Measurements from ENCODE around the gene ANO1. TPM values are rescaled to one million over a fixed set of nuclear protein-coding genes. Genes with fewer than 3 reads are reported as not detected.

Gene ANO1
- total and polyA plus RNA-seq, 2 of the 8 experiments (the other 6 are each of a cell fraction or from before 2014, with no cell fraction given) = 4.7 to 5.0 TPM

GRCh38 chr11:70090961-70091381, 12.9 kb downstream of the ANO1 start:
- Histone ChIP-seq H3K9me3 (ENCODE audit: insufficient read depth in 2 of 2, low read depth in 1 of 2, low read length in 1 of 2) (no peaks in the 10 kb centered on the region), H2BK5ac (ENCODE audit: low read depth, low read length) (no peak overlapping the region), H4K20me1 (replicated peaks in 1 of 2; ENCODE audit: control insufficient read depth in 1 of 2, insufficient read depth in 2 of 2, low read length in 2 of 2) (no peaks in the 10 kb centered on the region), H2AFZ (ENCODE audit: low read length) (no peak overlapping the region), H3K79me2 (ENCODE audit: control insufficient read depth in 1 of 2, insufficient read depth in 2 of 2, low read length in 2 of 2) (no peaks in the 10 kb centered on the region), H3K14ac (ENCODE audit: insufficient read length) (no peak overlapping the region), H3K4ac (replicated peaks; ENCODE audit: insufficient read length, low read depth, low read length) (no peak overlapping the region), H3K9ac (replicated peaks in 1 of 4; ENCODE audit: extremely low read depth in 1 of 4, low read depth in 3 of 4, low read length in 3 of 4) (no peak overlapping the region), H3K56ac (replicated peaks; ENCODE audit: insufficient read length, low read depth, low read length) (no peak overlapping the region), H2BK120ac (replicated peaks; ENCODE audit: low read depth, low read length) (no peak overlapping the region), H3K18ac (ENCODE audit: extremely low read depth, low read length) (no peak overlapping the region), H3K4me3 (ENCODE audit: extremely low read depth in 1 of 4, insufficient read depth in 2 of 4, low read depth in 3 of 4, low read length in 4 of 4) (no peak overlapping the region), H4K5ac (ENCODE audit: insufficient read length, low read depth, low read length) (no peak overlapping the region), H3K27ac (ENCODE audit: low read depth, low read length) (no peak overlapping the region), H2BK20ac (ENCODE audit: low read length) (no peak overlapping the region), H3K27me3 (replicated peaks in 1 of 4; ENCODE audit: control insufficient read depth in 3 of 4, extremely low read depth in 1 of 4, insufficient read depth in 3 of 4, low read length in 3 of 4) (no peaks in the 10 kb centered on the region; a peak in 1 of 7 replicates), H2BK12ac (ENCODE audit: low read depth, low read length) (no peak overlapping the region), H2BK15ac (ENCODE audit: low read length) (no peak overlapping the region), H3K4me1 (replicated peaks in 1 of 4; ENCODE audit: control insufficient read depth in 3 of 4, insufficient read depth in 4 of 4, low read length in 3 of 4) (peaks cover 0 to 6% (median 4%) of the 10 kb centered on the region in 4 experiments; a peak in 6 of 7 replicates), H2AK5ac (ENCODE audit: low read depth, low read length) (no peak overlapping the region), H4K91ac (replicated peaks; ENCODE audit: insufficient read length, low read length) (no peak overlapping the region), H3K23ac (ENCODE audit: insufficient read length) (no peak overlapping the region), H3K79me1 (ENCODE audit: low read depth, low read length) (no peaks in the 10 kb centered on the region), H4K8ac (ENCODE audit: extremely low read depth, insufficient read depth, low read length) (no peak overlapping the region), H3K4me2 (ENCODE audit: insufficient read depth in 1 of 2, low read depth in 2 of 2, low read length in 2 of 2) (no peak overlapping the region), H3K36me3 (ENCODE audit: control insufficient read depth in 2 of 4, insufficient read depth in 4 of 4, low read length in 3 of 4) (no peaks in the 10 kb centered on the region), H3K23me2 (ENCODE audit: low read depth, low read length) (no peaks in the 10 kb centered on the region)
- FAIRE-seq (no peak), DNase-seq (ENCODE audit: low read depth in 1 of 2, low spot score in 2 of 2) (no peak)
- ChIA-PET CTCF (ENCODE audit: partially characterized antibody) (interaction anchor here (0.5 to 2.3 kb wide), 6 partner anchors 8 to 173 kb away, joined by 3 to 10 read pairs (median 4); no protein-coding TSS in a partner anchor), POLR2A (ENCODE audit: partially characterized antibody) (no interaction called here)
- WGBS, 2 experiments (ENCODE audit: extremely low coverage in 1 of 2, insufficient coverage in 1 of 2, insufficient read length in 1 of 2, insufficient replicate concordance in 2 of 2, low coverage in 1 of 2, low lambda C conversion rate in 2 of 2, missing lambda C conversion rate in 1 of 2) = 83% methylated on average over 9 of the region's 9 CpGs; no CpG with 5 or more reads in 1 of the 2 experiments
- TF ChIP-seq, protein P1, sequence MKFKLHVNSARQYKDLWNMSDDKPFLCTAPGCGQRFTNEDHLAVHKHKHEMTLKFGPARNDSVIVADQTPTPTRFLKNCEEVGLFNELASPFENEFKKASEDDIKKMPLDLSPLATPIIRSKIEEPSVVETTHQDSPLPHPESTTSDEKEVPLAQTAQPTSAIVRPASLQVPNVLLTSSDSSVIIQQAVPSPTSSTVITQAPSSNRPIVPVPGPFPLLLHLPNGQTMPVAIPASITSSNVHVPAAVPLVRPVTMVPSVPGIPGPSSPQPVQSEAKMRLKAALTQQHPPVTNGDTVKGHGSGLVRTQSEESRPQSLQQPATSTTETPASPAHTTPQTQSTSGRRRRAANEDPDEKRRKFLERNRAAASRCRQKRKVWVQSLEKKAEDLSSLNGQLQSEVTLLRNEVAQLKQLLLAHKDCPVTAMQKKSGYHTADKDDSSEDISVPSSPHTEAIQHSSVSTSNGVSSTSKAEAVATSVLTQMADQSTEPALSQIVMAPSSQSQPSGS (IDR thresholded peaks at IDR 0.05; ENCODE audit: low read length) = no peak
- TF ChIP-seq SIX5 (IDR thresholded peaks at IDR 0.05; ENCODE audit: low read depth, low read length) (no peak), RNF2 (IDR thresholded peaks at IDR 0.05; ENCODE audit: borderline replicate concordance, low read depth, low read length, missing control alignments, poor library complexity, severe bottlenecking) (no peak)
- TF ChIP-seq, protein P2, sequence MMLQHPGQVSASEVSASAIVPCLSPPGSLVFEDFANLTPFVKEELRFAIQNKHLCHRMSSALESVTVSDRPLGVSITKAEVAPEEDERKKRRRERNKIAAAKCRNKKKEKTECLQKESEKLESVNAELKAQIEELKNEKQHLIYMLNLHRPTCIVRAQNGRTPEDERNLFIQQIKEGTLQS (IDR thresholded peaks at IDR 0.05; ENCODE audit: insufficient read depth, low read depth, low read length) = no peak
- TF ChIP-seq, protein P3, sequence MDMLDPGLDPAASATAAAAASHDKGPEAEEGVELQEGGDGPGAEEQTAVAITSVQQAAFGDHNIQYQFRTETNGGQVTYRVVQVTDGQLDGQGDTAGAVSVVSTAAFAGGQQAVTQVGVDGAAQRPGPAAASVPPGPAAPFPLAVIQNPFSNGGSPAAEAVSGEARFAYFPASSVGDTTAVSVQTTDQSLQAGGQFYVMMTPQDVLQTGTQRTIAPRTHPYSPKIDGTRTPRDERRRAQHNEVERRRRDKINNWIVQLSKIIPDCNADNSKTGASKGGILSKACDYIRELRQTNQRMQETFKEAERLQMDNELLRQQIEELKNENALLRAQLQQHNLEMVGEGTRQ (IDR thresholded peaks at IDR 0.05; ENCODE audit: low read length) = no peak
